Measurements from ENCODE around the gene C3orf18. TPM values are rescaled to one million over a fixed set of nuclear protein-coding genes. Genes with fewer than 3 reads are reported as not detected.
A peak's percentile ranks its signal among the peaks of the same experiment; 100 is the strongest.

C3orf18 gene
- total RNA-seq, 2 donors from 2014 or later: 5.1 to 6.2 TPM

DNA sequence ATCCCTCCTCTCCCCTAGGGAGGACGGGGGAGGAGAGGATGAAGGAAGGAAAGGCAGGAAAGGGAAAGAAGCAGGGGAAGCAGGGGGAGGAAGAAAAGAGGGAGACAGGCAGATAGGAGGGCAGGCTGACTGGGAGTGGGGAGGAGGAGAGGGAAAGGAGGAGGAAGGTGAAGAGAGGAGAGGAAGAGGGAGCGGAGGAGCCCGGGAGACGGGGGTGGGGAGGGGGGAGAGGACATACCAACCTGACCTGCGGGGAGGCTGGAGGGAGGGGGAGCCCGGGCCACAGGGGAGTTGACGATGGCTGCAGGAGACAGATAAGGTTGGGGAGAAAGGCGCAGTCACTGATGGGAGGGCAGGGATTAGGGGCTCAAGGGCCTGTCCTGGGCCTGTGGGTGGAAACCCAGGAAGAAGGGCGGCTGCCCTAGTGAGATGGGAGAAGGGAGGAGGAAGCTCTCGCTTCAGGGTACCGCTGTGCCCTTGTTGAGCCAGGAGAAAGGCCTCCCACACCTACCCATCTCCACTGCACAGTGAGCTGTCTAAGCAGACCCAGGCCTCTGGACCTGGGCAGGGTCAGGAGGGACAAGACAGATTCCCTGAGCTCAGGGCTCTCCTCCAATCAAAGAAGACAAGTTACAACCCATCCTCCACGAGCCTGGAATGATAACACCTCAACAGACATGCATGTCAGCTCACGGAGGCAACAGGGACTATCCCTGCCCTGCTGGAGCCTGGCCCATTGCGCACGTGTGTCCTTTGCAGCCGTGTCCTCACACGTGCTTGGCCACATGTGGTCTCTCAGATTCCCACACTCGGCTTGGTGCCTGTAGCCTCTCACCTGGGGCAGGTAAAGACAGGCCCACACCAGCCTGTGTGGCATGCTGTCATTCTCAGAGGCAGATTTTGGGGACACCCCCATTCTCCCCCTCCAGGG, 27.9 kb downstream of the C3orf18 start:
- peaks cover 6 to 14% of the 10 kb centered on the region in 2 donors for H3K4me1 Mint-ChIP-seq (ENCODE audit: low read depth in 2 of 2)
- H3K27ac Mint-ChIP-seq: no peak overlapping the region
- ATAC-seq (no peak), DNase-seq (ENCODE audit: low spot score) (no peak)
- no peaks in the 10 kb centered on the region for H3K36me3 Mint-ChIP-seq
- H3K9me3 Mint-ChIP-seq: no peaks in the 10 kb centered on the region
- H3K4me3 Mint-ChIP-seq: no peak overlapping the region
- H3K27me3 Mint-ChIP-seq: peaks cover 8 to 16% of the 10 kb centered on the region in 2 donors

DNA sequence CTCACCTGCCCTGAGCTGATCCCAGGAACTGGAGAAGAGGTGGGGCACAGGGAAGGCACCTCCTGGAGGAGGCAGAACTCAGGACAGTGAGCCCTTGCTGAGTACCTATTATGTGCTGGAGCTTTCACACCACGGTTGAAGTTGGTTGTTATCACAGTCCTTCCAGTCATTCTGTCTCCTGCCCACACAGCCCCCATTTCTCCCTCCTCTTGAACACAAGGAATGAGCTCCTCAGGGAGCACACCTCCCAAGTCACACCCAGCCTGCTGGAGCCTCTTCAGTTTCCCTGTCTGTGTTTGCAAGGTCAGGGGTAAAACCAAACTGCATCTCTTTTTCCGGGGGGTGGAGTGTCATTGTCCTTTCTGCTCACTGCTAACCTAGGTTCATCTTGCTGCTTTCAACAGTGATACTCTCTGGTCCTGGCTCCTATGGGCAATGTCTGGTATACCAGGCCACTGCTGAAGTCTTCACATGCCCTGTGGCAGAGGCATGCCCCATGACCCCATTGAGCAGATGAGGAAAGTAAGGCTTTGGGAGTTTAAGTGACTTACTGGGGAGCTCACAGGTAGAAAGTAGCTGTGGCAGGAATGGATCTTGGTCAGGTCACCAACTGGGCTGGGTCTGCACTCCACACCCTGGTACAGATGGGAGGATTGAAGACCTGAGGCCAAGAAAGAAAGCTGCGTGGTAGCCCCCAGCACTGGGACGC, 30.0 kb downstream of the C3orf18 start:
- DNase-seq (ENCODE audit: low spot score): no peak
- H3K4me3 Mint-ChIP-seq: no peak overlapping the region
- no peaks in the 10 kb centered on the region for H3K36me3 Mint-ChIP-seq
- no peaks in the 10 kb centered on the region for H3K9me3 Mint-ChIP-seq
- H3K27me3 Mint-ChIP-seq: peaks cover 8 to 23% of the 10 kb centered on the region in 2 donors
- H3K4me1 Mint-ChIP-seq (ENCODE audit: low read depth in 2 of 2): peaks cover 6 to 11% of the 10 kb centered on the region in 2 donors
- peak overlapping the region in 1 of 2 donors; percentile 5 for H3K27ac Mint-ChIP-seq
- no peak for ATAC-seq

DNA sequence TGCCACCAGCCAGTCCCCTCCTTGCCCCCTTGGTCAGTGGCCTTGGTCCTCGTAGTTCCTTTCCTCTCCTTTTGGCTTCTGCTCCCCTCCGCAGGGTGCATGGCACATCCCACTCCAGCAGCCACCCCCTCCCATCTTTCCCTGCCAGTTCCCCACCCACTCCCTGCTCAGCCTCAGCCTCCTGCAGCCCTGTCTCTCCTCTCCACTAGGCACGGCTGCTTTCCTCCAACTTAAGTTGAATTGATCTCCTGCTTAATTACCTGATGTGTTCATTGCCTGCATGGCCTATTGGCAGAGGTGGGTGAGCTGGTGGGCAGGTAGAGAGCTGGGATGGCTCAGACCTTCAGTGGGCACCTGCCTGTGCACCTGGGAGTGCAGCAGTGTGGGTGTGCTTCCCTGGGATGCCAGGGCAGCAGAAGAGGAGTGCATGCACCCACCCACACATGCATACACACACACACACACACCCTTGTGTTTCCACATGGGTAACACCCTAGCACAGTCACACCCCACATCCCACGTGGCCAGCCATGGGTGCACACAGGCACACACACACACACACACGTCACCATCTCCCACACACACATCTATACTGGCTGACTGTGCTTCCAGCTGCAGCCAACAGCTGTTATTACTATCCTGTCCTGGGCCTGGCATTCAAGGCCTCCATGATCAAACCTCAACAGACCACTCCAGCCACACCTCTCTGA, 30.9 kb downstream of the C3orf18 start:
- Mint-ChIP-seq H3K4me3 (no peak overlapping the region), H3K36me3 (no peaks in the 10 kb centered on the region), H3K4me1 (ENCODE audit: low read depth in 2 of 2) (peaks cover 6 to 14% of the 10 kb centered on the region in 2 donors), H3K27ac (peak overlapping the region in 1 of 2 donors; percentile 5), H3K27me3 (peaks cover 8 to 30% of the 10 kb centered on the region in 2 donors), H3K9me3 (no peaks in the 10 kb centered on the region)
- DNase-seq (ENCODE audit: low spot score): no peak
- no peak for ATAC-seq

DNA sequence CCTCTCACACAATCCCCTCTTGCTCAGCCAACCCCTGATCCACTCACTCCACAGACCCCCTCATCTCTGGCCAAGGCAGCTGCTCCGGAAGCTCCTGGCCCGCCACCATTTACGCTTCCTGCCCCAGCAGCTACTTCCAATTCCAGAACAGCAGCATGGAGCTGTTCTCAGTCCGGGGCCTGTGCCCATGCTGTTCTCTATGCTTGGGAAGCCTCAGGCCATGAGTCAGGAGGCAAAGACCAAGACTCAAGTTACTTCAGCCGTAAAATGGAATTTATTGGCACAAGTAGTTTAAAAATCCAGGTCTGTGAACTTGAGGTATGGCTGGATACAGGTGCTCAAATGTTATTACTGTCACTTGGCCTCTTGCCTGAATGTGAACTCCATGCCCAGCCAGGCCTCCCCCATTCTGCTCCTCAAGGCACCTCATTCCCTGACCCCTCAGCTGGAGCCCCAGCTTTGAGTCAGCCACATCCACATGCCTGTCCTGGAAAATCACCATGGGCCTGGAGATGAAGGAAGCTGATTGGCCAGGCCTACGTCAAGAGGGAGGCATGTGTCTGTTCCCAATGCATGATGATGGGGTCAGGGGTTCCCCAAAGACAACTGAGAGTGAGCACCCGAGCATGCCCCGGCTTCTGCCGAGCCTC, 32.7 kb downstream of the C3orf18 start:
- no peaks in the 10 kb centered on the region for H3K36me3 Mint-ChIP-seq
- no peaks in the 10 kb centered on the region for H3K9me3 Mint-ChIP-seq
- H3K4me3 Mint-ChIP-seq: no peak overlapping the region
- H3K4me1 Mint-ChIP-seq (ENCODE audit: low read depth in 2 of 2): peaks cover 6 to 14% of the 10 kb centered on the region in 2 donors
- DNase-seq (ENCODE audit: low spot score) (no peak), ATAC-seq (no peak)
- no peak overlapping the region for H3K27ac Mint-ChIP-seq
- H3K27me3 Mint-ChIP-seq: peaks cover 9 to 31% of the 10 kb centered on the region in 2 donors

DNA sequence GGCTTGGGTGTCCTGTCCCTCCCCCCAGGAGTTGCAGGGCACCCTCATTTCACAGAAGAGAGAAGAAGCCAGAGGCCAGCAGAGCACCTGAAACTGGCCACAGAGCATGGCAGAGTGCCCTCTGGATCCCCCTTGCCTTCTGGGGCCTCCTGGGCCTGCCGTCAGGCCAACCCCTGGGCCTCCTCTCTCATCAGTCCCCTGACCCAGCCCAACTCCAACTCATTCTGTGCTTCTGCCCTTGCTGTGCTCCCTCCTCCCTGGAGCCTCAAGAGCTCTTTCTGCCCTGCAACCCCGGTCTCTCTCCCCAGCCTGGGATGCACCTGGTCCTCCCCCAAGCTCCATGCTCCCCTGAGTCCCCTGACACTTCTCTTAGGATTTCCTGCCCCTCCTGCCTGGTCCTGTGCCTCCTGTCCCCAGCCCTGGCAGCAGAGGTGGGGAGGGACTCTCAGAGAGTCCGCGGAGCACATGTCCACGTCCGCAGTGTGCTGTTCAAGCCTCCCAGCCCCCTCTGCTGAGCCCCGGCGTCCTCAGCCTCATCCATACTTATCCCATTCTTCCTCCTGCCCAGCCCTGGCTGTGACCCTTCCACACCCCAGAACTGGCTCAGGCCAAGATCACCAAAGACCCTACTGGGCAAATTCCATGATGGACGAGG, 33.6 kb downstream of the C3orf18 start:
- Mint-ChIP-seq H3K9me3 (no peaks in the 10 kb centered on the region), H3K4me1 (ENCODE audit: low read depth in 2 of 2) (peaks cover 6 to 14% of the 10 kb centered on the region in 2 donors), H3K36me3 (no peaks in the 10 kb centered on the region), H3K4me3 (no peak overlapping the region), H3K27ac (no peak overlapping the region), H3K27me3 (peaks cover 16 to 32% of the 10 kb centered on the region in 2 donors)
- ATAC-seq (no peak), DNase-seq (ENCODE audit: low spot score) (no peak)

DNA sequence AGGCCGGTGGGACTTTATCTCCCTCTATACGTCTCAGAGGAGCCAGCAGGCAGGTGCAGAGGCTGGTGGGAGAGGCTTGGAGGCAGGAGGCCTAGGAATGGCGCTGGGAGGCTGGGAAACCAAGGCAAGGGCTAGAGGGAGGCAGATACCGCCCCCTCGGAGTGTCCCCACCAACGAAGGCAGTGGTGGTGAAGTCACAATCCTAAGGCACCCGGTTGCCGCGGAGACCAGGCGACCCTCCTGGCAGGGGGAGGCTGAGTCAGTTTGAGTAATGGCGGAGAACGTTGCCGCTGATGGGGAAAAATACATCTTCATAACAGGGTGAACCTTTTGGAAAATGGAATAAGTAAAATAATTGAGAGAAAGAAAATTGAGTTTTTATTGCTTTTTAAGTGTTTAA, 34.2 kb downstream of the C3orf18 start:
- Mint-ChIP-seq H3K9me3 (no peaks in the 10 kb centered on the region), H3K36me3 (no peaks in the 10 kb centered on the region), H3K27ac (no peak overlapping the region), H3K27me3 (peaks cover 14 to 30% of the 10 kb centered on the region in 2 donors), H3K4me3 (no peak overlapping the region), H3K4me1 (ENCODE audit: low read depth in 2 of 2) (peaks cover 6 to 14% of the 10 kb centered on the region in 2 donors)
- DNase-seq (ENCODE audit: low spot score): no peak
- no peak for ATAC-seq

DNA sequence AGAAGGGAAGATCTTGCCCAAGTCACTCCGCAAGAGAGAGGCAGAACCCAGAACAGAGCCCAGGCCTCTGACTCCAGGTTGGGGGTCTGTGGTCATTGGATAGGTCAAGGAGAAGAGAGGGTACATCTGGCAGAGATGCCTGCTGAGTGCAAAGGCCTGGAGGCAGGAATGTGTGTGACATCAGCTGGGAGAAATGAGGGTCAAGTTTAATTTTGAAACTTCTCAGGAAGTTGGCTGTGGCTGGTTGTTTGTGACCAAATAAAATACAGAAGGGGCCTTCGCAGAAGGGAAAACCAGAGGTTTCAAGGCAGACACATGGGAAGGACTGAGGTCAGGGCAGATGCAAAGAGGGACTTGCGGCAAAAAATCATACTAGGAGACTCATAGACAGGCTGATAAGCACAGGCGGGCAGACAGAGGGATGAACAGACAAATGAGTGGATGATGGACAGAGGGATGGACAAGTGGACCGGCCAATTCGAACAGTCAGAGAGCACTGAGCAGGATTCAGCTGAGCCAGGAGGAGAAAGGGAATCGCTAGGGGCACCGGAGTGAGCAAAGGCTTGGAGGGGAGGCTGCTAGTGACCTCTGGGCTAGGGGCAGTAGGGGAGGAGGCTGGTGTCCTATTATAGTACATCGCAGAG, 35.4 kb downstream of the C3orf18 start:
- H3K27me3 Mint-ChIP-seq: peaks cover 14 to 26% of the 10 kb centered on the region in 2 donors
- H3K36me3 Mint-ChIP-seq: no peaks in the 10 kb centered on the region
- no peaks in the 10 kb centered on the region for H3K9me3 Mint-ChIP-seq
- peaks cover 6 to 14% of the 10 kb centered on the region in 2 donors for H3K4me1 Mint-ChIP-seq (ENCODE audit: low read depth in 2 of 2)
- no peak for DNase-seq (ENCODE audit: low spot score)
- H3K4me3 Mint-ChIP-seq: no peak overlapping the region
- ATAC-seq: no peak
- no peak overlapping the region for H3K27ac Mint-ChIP-seq

DNA sequence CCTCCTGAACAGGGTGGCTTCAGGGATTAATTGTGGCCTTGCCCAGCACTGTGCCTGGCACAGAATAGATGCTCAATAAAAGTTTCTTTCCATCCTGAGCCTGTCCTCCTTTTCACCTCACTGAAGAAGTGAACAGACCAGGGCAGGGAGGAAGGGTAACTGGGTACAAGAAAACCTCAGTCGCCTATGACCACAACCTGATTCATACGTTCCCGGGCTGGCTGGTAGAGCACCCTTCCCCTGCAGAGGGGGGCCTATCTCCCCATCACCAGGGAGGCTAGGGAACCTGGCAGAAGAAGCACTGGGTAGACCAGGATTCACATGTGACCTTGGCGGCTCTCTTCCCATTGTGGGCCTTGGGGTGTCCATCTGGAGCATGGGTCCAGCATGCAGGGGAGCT, 36.3 kb downstream of the C3orf18 start:
- Mint-ChIP-seq H3K27ac (no peak overlapping the region), H3K36me3 (no peaks in the 10 kb centered on the region), H3K4me3 (no peak overlapping the region), H3K27me3 (peaks cover 14 to 22% of the 10 kb centered on the region in 2 donors), H3K9me3 (no peaks in the 10 kb centered on the region), H3K4me1 (ENCODE audit: low read depth in 2 of 2) (peaks cover under 1 to 9% of the 10 kb centered on the region in 2 donors)
- DNase-seq (ENCODE audit: low spot score) (no peak), ATAC-seq (peak in 1 of 2 donors; percentile 13)

DNA sequence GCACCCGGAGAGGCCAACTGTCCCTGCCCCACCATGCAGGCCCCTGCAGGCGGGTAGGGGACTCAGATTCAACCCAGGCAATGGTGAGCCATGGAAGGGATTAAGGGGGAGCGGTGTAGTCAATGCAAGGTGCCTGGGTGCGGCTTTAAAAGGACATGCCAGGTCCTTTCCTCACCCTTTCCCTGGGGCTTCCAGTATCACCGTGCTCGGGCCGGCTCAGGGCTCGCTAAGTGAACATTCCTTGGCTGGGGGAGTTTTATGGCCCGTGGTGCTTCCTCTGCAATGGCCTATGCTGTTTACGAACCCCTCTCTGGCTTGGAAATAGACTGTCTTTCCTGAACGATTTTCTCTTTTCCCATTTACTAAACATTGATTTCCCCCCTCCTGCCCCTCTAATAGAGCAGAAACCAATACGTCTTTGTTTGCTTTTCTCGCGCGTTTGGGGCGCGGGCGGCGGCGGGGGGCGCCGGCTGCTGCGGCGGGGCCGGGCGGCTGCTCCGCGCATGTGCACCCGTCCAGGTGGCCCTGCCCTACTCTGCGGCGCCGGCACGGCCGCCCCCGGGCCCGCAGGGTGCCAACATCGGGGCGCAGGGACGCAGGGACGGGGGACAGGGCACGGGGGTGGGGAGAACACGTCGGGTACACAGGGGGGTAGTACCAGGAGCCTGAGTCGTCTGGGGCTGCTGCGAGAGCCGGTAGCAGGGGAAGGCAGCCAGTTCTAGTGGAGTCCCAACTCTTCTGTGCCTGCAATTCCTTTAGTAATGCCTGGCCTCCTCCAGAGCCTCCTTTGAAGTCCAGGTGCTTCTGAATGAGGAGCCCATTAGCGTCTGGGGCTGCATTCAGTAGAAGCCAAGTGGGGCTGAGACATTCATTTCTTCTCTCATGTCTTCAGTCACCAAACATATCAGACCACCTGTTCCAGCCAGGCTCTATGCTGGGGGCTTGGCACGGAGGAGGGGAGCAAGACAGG, 37.3 kb downstream of the C3orf18 start:
- ATAC-seq (no peak), DNase-seq (ENCODE audit: low spot score) (no peak)
- H3K9me3 Mint-ChIP-seq: no peaks in the 10 kb centered on the region
- H3K36me3 Mint-ChIP-seq: no peaks in the 10 kb centered on the region
- peaks cover 6 to 9% of the 10 kb centered on the region in 2 donors for H3K4me1 Mint-ChIP-seq (ENCODE audit: low read depth in 2 of 2)
- H3K27ac Mint-ChIP-seq: no peak overlapping the region
- H3K4me3 Mint-ChIP-seq: no peak overlapping the region
- H3K27me3 Mint-ChIP-seq: peaks cover 14 to 22% of the 10 kb centered on the region in 2 donors

DNA sequence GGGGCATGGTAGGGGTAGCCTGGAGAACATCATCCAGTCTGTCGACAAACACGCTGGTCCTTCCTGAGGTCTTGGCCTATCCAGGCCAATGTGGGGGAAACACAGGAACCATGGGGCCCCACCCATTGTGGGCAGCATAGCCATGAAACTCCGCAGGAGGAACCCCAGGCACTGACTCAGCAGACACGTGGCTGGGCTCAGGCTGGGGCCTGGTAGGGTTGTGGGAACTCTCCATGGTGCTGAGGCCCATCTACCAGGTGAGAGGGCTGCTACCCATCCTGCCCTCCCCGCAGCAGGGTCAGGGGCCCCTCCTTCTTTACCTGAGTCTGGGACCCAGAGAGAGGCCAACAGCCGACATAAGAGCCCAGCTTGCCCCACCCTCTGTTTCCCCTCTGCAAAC, 41.6 kb downstream of the C3orf18 start:
- H3K36me3 Mint-ChIP-seq: no peaks in the 10 kb centered on the region
- no peaks in the 10 kb centered on the region for H3K9me3 Mint-ChIP-seq
- peak overlapping the region in 1 of 2 donors; percentile 49 for H3K27ac Mint-ChIP-seq
- DNase-seq (ENCODE audit: low spot score): no peak
- ATAC-seq: peak; percentile 71
- no peak overlapping the region for H3K4me3 Mint-ChIP-seq
- peaks cover 0 to 6% of the 10 kb centered on the region in 2 donors for H3K4me1 Mint-ChIP-seq (ENCODE audit: low read depth in 2 of 2)
- peaks cover 9 to 14% of the 10 kb centered on the region in 2 donors for H3K27me3 Mint-ChIP-seq

DNA sequence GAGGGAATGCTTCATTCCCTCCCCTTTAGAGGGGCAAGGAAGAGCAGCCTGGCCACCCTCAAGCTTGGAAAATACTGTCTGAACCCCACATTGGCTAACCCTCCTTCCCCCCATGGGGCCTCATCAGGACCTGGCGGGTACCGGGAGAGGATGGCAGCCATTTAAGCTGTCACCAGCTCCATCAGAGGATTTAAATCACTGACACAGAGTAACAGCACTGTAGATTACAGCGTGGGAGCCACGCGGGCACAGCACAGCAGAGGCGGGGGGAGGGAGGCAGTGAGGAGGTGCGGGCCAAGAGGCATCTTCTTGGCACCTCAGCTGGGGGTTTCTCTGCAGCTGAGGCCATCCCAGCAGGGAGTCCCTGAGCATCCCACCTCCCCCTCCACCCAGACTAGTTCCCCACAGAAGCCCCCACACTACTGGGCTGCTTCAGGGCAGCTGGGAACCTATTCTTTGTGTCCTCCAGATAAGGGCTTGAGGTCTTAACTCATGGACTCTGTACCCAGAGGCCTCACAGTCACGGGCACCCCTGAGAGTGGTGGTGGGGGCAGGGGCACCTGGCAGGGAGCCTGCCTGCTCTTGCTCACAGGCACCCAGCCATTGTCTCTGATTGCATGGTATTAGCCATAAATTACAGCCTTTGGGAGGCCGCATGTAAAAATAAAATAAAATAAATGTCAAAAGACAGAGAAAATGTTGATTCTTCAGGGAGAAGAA, 42.2 kb downstream of the C3orf18 start:
- ATAC-seq: no peak
- DNase-seq (ENCODE audit: low spot score): no peak
- Mint-ChIP-seq H3K36me3 (no peaks in the 10 kb centered on the region), H3K27ac (peak overlapping the region in 1 of 2 donors; percentile 49), H3K4me1 (ENCODE audit: low read depth in 2 of 2) (peaks cover 0 to 6% of the 10 kb centered on the region in 2 donors), H3K27me3 (peaks cover 9 to 14% of the 10 kb centered on the region in 2 donors), H3K9me3 (no peaks in the 10 kb centered on the region), H3K4me3 (no peak overlapping the region)

All from natural killer cell treated with Interleukin-12 subunit alpha and Interleukin-12 subunit beta and Interleukin-15 and Interleukin-18, amount 100 ng/mL, for 72 hours (primary cell).